ENCODE measurements around the gene C2orf72.

DNA sequence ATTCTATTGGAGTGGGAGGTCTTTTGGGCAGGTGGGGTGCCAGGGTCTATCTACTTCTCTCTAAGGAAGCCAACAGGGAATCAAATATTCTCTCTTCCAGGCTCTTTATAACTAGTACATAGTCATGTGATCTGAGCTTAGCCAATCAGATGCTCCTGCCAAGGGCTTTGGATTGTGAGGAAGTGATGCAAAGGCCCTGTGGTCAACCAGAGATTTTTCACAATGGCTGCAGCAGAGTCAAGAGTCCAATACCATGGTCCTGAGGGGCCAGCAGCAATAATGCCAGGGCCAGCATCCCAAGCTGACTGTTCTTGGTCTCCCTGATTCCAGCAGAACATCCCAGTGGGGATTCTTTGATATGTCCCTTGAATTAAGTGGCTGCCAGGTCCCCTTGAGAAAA is 8.4 kb upstream of the C2orf72 start:
- TF ChIP-seq, protein P1, sequence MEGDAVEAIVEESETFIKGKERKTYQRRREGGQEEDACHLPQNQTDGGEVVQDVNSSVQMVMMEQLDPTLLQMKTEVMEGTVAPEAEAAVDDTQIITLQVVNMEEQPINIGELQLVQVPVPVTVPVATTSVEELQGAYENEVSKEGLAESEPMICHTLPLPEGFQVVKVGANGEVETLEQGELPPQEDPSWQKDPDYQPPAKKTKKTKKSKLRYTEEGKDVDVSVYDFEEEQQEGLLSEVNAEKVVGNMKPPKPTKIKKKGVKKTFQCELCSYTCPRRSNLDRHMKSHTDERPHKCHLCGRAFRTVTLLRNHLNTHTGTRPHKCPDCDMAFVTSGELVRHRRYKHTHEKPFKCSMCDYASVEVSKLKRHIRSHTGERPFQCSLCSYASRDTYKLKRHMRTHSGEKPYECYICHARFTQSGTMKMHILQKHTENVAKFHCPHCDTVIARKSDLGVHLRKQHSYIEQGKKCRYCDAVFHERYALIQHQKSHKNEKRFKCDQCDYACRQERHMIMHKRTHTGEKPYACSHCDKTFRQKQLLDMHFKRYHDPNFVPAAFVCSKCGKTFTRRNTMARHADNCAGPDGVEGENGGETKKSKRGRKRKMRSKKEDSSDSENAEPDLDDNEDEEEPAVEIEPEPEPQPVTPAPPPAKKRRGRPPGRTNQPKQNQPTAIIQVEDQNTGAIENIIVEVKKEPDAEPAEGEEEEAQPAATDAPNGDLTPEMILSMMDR (conservative IDR thresholded peaks at IDR 0.05; ENCODE audit: low read length): no peak
- TF ChIP-seq EZH2phosphoT487 (IDR thresholded peaks at IDR 0.05; ENCODE audit: borderline replicate concordance): no peak
